Esophagus muscularis mucosa (tissue), 4 donors: Measurements from ENCODE around the gene OR10W1. TPM values are rescaled to one million over a fixed set of nuclear protein-coding genes. Genes with fewer than 3 reads are reported as not detected.

Experiments used
- DNase-seq: peaks from one replicate; pipeline ENCODE4 v3.0.0-alpha.2; 2017; ENCODE audit errors: extremely low spot score
- H3K27ac ChIP-seq, 4 donors: fragments of 200-600 bp; sonication (generic); replicated peaks in 1 of 4; 1 replicate in 3 of 4; 2 replicates in 1 of 4; pipeline ENCODE4 v1.5.1; 2016 to 2019; ENCODE audit warnings: mild to moderate bottlenecking in 1 of 4
- H3K27me3 ChIP-seq, 4 donors: fragments of 200-600 bp; sonication (generic); one replicate each; pipeline versions ENCODE4 v1.5.1 to v1.6.0; 2016 to 2019
- H3K36me3 ChIP-seq, 4 donors: fragments of 200-600 bp; sonication (generic); one replicate each; pipeline ENCODE4 v1.5.1; 2016 to 2019
- H3K4me1 ChIP-seq, 4 donors: fragments of 200-600 bp; sonication (generic); one replicate each; pipeline ENCODE4 v1.5.1; 2016 to 2019
- H3K4me3 ChIP-seq, 4 donors: fragments of 200-600 bp; sonication (generic); 1 replicate in 2 of 4; 2 replicates in 2 of 4; pipeline ENCODE4 v1.5.1; 2016 to 2019; ENCODE audit warnings: mild to moderate bottlenecking in 4 of 4, moderate library complexity in 1 of 4
- H3K9me3 ChIP-seq, 4 donors: fragments of 200-600 bp; sonication (generic); 1 replicate in 3 of 4; 2 replicates in 1 of 4; pipeline ENCODE4 v1.5.1; 2016 to 2019
- CTCF ChIP-seq, 3 experiments: fragments of 200-600 bp in 2 of 3; fragments of 450-650 bp in 1 of 3; sonication (generic) in 2 of 3; IDR thresholded peaks; one replicate each; pipeline ENCODE4 v1.5.1; 2017 to 2019; ENCODE audit warnings: antibody characterized with exemption in 3 of 3, mild to moderate bottlenecking in 2 of 3, moderate library complexity in 1 of 3
- EP300 ChIP-seq: sonication (generic); formaldehyde crosslinking; IDR thresholded peaks from one replicate; pipeline ENCODE4 v1.6.1; 2017; ENCODE audit warnings: antibody characterized with exemption
- POLR2A ChIP-seq: fragments of 450-650 bp; IDR thresholded peaks from one replicate; pipeline ENCODE4 v1.6.1; 2017; ENCODE audit warnings: antibody characterized with exemption, moderate library complexity, mild to moderate bottlenecking, low read depth
- POLR2AphosphoS5 ChIP-seq, 2 donors: sonication (generic); formaldehyde crosslinking; IDR thresholded peaks; one replicate each; pipeline ENCODE4 v1.6.1; 2017; ENCODE audit warnings: antibody characterized with exemption in 2 of 2
- WGBS: methylation state at CpG from one replicate; pipeline ENCODE4 v1.1.5; 2018; 5-methylcytosine and 5-hydroxymethylcytosine counted together
- intact Hi-C: fragments of 100-400 bp; cut with DNase I; formaldehyde crosslinking; loops from one replicate; pipeline ENCODE4 v1.15.1; 2023
- total RNA-seq, 4 donors: library from RNA; depleted of rRNA; stranded (reverse); fragments of >200 nt; gene quantifications; one replicate each; pipeline versions ENCODE4 v1.1.0 to v1.2.1, GENCODE V29; 2016

OR10W1 gene
- total RNA-seq, 4 donors from 2014 or later, result not detected

- no peak for DNase-seq
- Histone ChIP-seq H3K27me3 (no peaks in the 10 kb centered on the region), H3K27ac (no peak overlapping the region), H3K4me3 (no peak overlapping the region), H3K36me3 (no peaks in the 10 kb centered on the region), H3K9me3 (peaks cover 0 to 25% (median 16%) of the 10 kb centered on the region in 4 donors), H3K4me1 (no peaks in the 10 kb centered on the region)
- WGBS, result 72% methylated on average over 1 of the region's 1 CpG
- TF ChIP-seq CTCF (IDR thresholded peaks at IDR 0.05) (no peak), POLR2A (no peak), POLR2AphosphoS5 (IDR thresholded peaks at IDR 0.05) (no peak), EP300 (no peak)
- intact Hi-C loops, result no loop called here
These were observed 13.1 kb downstream of the OR10W1 start for GRCh38 chr11:58254936-58255335.

- TF ChIP-seq EP300 (no peak), CTCF (IDR thresholded peaks at IDR 0.05) (no peak), POLR2A (no peak), POLR2AphosphoS5 (IDR thresholded peaks at IDR 0.05) (no peak)
- no peak overlapping the region for H3K4me3 ChIP-seq
- H3K36me3 ChIP-seq, result no peaks in the 10 kb centered on the region
- 92% methylated on average over 2 of the region's 2 CpGs for WGBS
- no peaks in the 10 kb centered on the region for H3K27me3 ChIP-seq
- H3K27ac ChIP-seq, result no peak overlapping the region
- no peak for DNase-seq
- peaks cover 0 to 13% (median 8%) of the 10 kb centered on the region in 4 donors for H3K9me3 ChIP-seq
- H3K4me1 ChIP-seq, result no peaks in the 10 kb centered on the region
- intact Hi-C loops, result no loop called here
These were observed 24.1 kb downstream of the OR10W1 start for GRCh38 chr11:58243954-58244353.

GRCh38 chr11:58227956-58228615 is 40.0 kb downstream of the OR10W1 start:
- TF ChIP-seq CTCF (IDR thresholded peaks at IDR 0.05), result no peak
- no peak for TF ChIP-seq POLR2AphosphoS5 (IDR thresholded peaks at IDR 0.05)
- TF ChIP-seq EP300, result no peak
- TF ChIP-seq POLR2A, result no peak
- no peaks in the 10 kb centered on the region for H3K27me3 ChIP-seq
- peaks cover 0 to 3% (median 0%) of the 10 kb centered on the region in 4 donors for H3K9me3 ChIP-seq
- H3K36me3 ChIP-seq, result no peaks in the 10 kb centered on the region
- H3K4me3 ChIP-seq, result no peak overlapping the region
- intact Hi-C loops, result no loop called here
- no peak for DNase-seq
- H3K27ac ChIP-seq, result no peak overlapping the region
- H3K4me1 ChIP-seq, result no peaks in the 10 kb centered on the region
- 94% methylated on average over 32 of the region's 32 CpGs for WGBS

GRCh38 chr11:58222721-58223120 is 45.3 kb downstream of the OR10W1 start:
- no peak for TF ChIP-seq POLR2AphosphoS5 (IDR thresholded peaks at IDR 0.05)
- TF ChIP-seq CTCF (IDR thresholded peaks at IDR 0.05), result no peak
- TF ChIP-seq POLR2A, result no peak
- TF ChIP-seq EP300, result no peak
- 80% methylated on average over 7 of the region's 7 CpGs for WGBS
- no peak for DNase-seq

More at GRCh38 chr11:58222721-58223120, 45.3 kb downstream of the OR10W1 start:
- H3K4me3 ChIP-seq, result no peak overlapping the region
- H3K36me3 ChIP-seq, result no peaks in the 10 kb centered on the region
- intact Hi-C loops, result no loop called here
- H3K27ac ChIP-seq, result no peak overlapping the region
- H3K27me3 ChIP-seq, result no peaks in the 10 kb centered on the region
- H3K9me3 ChIP-seq, result no peaks in the 10 kb centered on the region
- no peaks in the 10 kb centered on the region for H3K4me1 ChIP-seq

Other genes starting within 250 kb of the OR10W1 start
- gene OR9Q1, start 244.4 kb downstream of the OR10W1 start, total RNA-seq, result not detected
- gene OR6Q1, start 237.3 kb downstream of the OR10W1 start, total RNA-seq, result not detected
- gene OR9I1, start 142.7 kb downstream of the OR10W1 start, total RNA-seq, result not detected
- not detected for gene OR9Q2, start 79.2 kb downstream of the OR10W1 start, total RNA-seq
- not detected for gene OR1S2, start 64.1 kb downstream of the OR10W1 start, total RNA-seq
- gene OR1S1, start 55.5 kb downstream of the OR10W1 start, total RNA-seq, result not detected
- gene OR10Q1, start 39.3 kb downstream of the OR10W1 start, total RNA-seq, result not detected
- gene OR5B17, start 90.8 kb upstream of the OR10W1 start, total RNA-seq, result not detected
- not detected for gene OR5B3, start 138.6 kb upstream of the OR10W1 start, total RNA-seq
- not detected for gene OR5B2, start 159.9 kb upstream of the OR10W1 start, total RNA-seq
- not detected for gene OR5B12, start 174.0 kb upstream of the OR10W1 start, total RNA-seq
- gene OR5B21, start 239.8 kb upstream of the OR10W1 start, total RNA-seq, result not detected